Measurements from ENCODE around the gene UGT1A6. TPM values are rescaled to one million over a fixed set of nuclear protein-coding genes. Genes with fewer than 3 reads are reported as not detected.

UGT1A6 gene
- total RNA-seq, 1 experiment from 2014 or later, result 98.0 TPM

GRCh38 chr2:233679196-233679595 lies 13.5 kb upstream of the UGT1A6 start:
- Mint-ChIP-seq H3K4me3 (ENCODE audit: low read depth, unreplicated experiment) (no peak overlapping the region), H3K4me1 (ENCODE audit: low read depth, unreplicated experiment) (no peaks in the 10 kb centered on the region), H3K9me3 (ENCODE audit: low read depth, unreplicated experiment) (peaks cover 3% of the 10 kb centered on the region), H3K36me3 (ENCODE audit: insufficient read depth, unreplicated experiment) (no peaks in the 10 kb centered on the region), H3K27ac (ENCODE audit: unreplicated experiment) (no peak overlapping the region), H3K27me3 (ENCODE audit: unreplicated experiment) (no peaks in the 10 kb centered on the region)
- no peak for DNase-seq
- no peak for TF ChIP-seq CTCF (IDR thresholded peaks at IDR 0.05; ENCODE audit: unreplicated experiment)
- intact Hi-C loops (cut with micrococcal nuclease; ENCODE audit: unreplicated experiment), result no loop called here
- CTCF ChIA-PET, result no interaction called here
- BruUV-seq (replicated peaks), result no TSS peak

GRCh38 chr2:233680361-233681045 lies 12.2 kb upstream of the UGT1A6 start:
- no peaks in the 10 kb centered on the region for H3K27me3 Mint-ChIP-seq (ENCODE audit: unreplicated experiment)
- H3K36me3 Mint-ChIP-seq (ENCODE audit: insufficient read depth, unreplicated experiment), result no peaks in the 10 kb centered on the region
- BruUV-seq (replicated peaks), result no TSS peak
- CTCF ChIA-PET, result no interaction called here
- no peak overlapping the region for H3K27ac Mint-ChIP-seq (ENCODE audit: unreplicated experiment)
- no peak for DNase-seq
- no peak overlapping the region for H3K4me3 Mint-ChIP-seq (ENCODE audit: low read depth, unreplicated experiment)
- peaks cover 3% of the 10 kb centered on the region for H3K9me3 Mint-ChIP-seq (ENCODE audit: low read depth, unreplicated experiment)
- intact Hi-C loops (cut with micrococcal nuclease; ENCODE audit: unreplicated experiment), result no loop called here
- no peak for TF ChIP-seq CTCF (IDR thresholded peaks at IDR 0.05; ENCODE audit: unreplicated experiment)
- no peaks in the 10 kb centered on the region for H3K4me1 Mint-ChIP-seq (ENCODE audit: low read depth, unreplicated experiment)

- Mint-ChIP-seq H3K4me1 (ENCODE audit: low read depth, unreplicated experiment) (peaks cover 5% of the 10 kb centered on the region), H3K4me3 (ENCODE audit: low read depth, unreplicated experiment) (no peak within 1 kb of the TSS), H3K27me3 (ENCODE audit: unreplicated experiment) (no peaks in the 10 kb centered on the region), H3K36me3 (ENCODE audit: insufficient read depth, unreplicated experiment) (no peaks in the 10 kb centered on the region), H3K27ac (ENCODE audit: unreplicated experiment) (no peak within 1 kb of the TSS), H3K9me3 (ENCODE audit: low read depth, unreplicated experiment) (no peaks in the 10 kb centered on the region)
- CTCF ChIA-PET, result no interaction called here
- intact Hi-C loops (cut with micrococcal nuclease; ENCODE audit: unreplicated experiment), result no loop called here
- no peak for DNase-seq
- BruUV-seq (replicated peaks), result no TSS peak
- TF ChIP-seq CTCF (IDR thresholded peaks at IDR 0.05; ENCODE audit: unreplicated experiment), result no peak
Observed at GRCh38 chr2:233681521-233682099, 11.1 kb upstream of the UGT1A6 start, which contains the start of gene UGT1A7. Gene UGT1A7, plus strand, starts transcription at chr2:233681901. Its CDS starts 37 bp downstream, at chr2:233681938.

- TF ChIP-seq CTCF (IDR thresholded peaks at IDR 0.05; ENCODE audit: unreplicated experiment), result no peak
- intact Hi-C loops (cut with micrococcal nuclease; ENCODE audit: unreplicated experiment), result no loop called here
- CTCF ChIA-PET, result no interaction called here
- Mint-ChIP-seq H3K9me3 (ENCODE audit: low read depth, unreplicated experiment) (no peaks in the 10 kb centered on the region), H3K4me1 (ENCODE audit: low read depth, unreplicated experiment) (peaks cover 32% of the 10 kb centered on the region), H3K27me3 (ENCODE audit: unreplicated experiment) (no peaks in the 10 kb centered on the region), H3K27ac (ENCODE audit: unreplicated experiment) (no peak overlapping the region), H3K36me3 (ENCODE audit: insufficient read depth, unreplicated experiment) (no peaks in the 10 kb centered on the region), H3K4me3 (ENCODE audit: low read depth, unreplicated experiment) (no peak overlapping the region)
- BruUV-seq (replicated peaks), result no TSS peak
- no peak for DNase-seq
Observed at GRCh38 chr2:233684640-233685039, 8.1 kb upstream of the UGT1A6 start.

All from Calu3 (cell line).